GM12875 (cell line): Measurements from ENCODE around the gene WWP2.
"Not testable (repeated sequence)": the region's sequence is repeated elsewhere in the genome, so short reads cannot be mapped to it uniquely, and the experiment has no call there.

Source experiments
- H3K4me3 ChIP-seq: one replicate; pipeline ENCODE4 v1.5.1; 2011; ENCODE audit warnings: low read depth, low read length, control low read depth
- CTCF ChIP-seq: IDR thresholded peaks from 2 replicates; pipeline ENCODE4 v1.5.1; 2011; ENCODE audit warnings: low read depth, mild to moderate bottlenecking, control low read depth, inconsistent platforms, low read length, moderate library complexity, borderline replicate concordance; ENCODE audit not compliant: insufficient read depth

WWP2 gene

GRCh38 chr16:69798466-69798865 lies 36.3 kb downstream of the WWP2 start:
- no peak for TF ChIP-seq CTCF
- H3K4me3 ChIP-seq, result no peak overlapping the region

DNA sequence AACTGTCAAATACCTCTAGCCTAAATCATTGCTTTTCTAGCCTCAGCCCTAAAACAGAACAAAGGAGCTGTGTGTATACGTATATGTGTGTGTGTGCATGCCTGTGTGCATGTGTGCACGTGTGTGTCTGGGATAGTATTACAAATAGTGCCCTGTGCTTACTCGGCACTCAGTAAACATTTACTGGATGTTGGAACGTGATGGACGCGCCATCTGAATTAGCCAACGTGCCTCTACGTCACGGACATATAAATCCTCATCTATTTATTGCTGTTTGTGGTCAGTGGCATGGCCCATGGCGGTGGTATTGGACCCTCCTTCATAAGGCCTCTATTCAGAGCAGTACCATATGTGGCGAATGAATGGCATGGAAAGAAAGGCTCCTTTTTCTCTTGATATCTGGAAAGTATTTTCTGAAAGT lies 37.5 kb downstream of the WWP2 start:
- TF ChIP-seq CTCF, result no peak
- no peak overlapping the region for H3K4me3 ChIP-seq

GRCh38 chr16:69804297-69804696 lies 42.2 kb downstream of the WWP2 start:
- no peak for TF ChIP-seq CTCF
- H3K4me3 ChIP-seq, result no peak overlapping the region

- not testable (repeated sequence) for H3K4me3 ChIP-seq
These were observed 44.6 kb downstream of the WWP2 start for GRCh38 chr16:69806776-69807175.

DNA sequence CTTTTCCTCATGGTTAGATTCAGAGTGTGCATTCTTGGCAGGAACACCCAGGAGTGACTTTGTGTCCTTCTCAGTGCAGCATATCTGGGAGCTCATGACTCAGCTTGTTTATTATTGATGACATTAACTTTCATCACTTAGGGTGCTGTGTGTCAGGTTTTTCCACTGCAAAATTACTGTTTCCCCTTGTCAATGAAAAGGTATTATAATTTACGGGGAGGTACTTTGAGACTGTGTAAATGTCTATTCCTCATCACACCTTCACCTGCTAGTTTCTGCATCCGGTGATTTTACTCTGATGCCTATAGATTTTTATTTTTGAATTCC lies 50.5 kb downstream of the WWP2 start:
- no peak overlapping the region for H3K4me3 ChIP-seq
- no peak for TF ChIP-seq CTCF

DNA sequence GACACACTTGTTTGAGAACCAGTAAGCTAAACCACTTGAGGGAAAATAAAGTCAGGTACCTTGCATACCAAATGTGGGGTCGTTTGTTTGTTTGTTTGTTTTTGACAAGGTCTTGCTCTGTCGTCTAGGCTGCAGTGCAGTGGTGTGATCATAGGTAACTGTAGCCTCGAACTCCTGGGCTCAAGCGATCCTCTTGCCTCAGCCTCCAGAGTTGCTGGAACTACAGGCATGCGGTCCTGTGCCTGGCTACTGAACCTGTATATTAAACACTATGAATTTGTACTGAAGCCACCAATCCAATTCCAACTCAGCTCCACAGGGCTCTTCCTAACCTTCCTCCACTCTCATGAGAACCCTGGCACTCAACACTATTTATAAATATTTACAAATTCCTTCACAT lies 51.9 kb downstream of the WWP2 start:
- no peak for TF ChIP-seq CTCF
- no peak overlapping the region for H3K4me3 ChIP-seq

GRCh38 chr16:69814561-69814960 lies 52.4 kb downstream of the WWP2 start:
- no peak overlapping the region for H3K4me3 ChIP-seq
- TF ChIP-seq CTCF, result no peak

DNA sequence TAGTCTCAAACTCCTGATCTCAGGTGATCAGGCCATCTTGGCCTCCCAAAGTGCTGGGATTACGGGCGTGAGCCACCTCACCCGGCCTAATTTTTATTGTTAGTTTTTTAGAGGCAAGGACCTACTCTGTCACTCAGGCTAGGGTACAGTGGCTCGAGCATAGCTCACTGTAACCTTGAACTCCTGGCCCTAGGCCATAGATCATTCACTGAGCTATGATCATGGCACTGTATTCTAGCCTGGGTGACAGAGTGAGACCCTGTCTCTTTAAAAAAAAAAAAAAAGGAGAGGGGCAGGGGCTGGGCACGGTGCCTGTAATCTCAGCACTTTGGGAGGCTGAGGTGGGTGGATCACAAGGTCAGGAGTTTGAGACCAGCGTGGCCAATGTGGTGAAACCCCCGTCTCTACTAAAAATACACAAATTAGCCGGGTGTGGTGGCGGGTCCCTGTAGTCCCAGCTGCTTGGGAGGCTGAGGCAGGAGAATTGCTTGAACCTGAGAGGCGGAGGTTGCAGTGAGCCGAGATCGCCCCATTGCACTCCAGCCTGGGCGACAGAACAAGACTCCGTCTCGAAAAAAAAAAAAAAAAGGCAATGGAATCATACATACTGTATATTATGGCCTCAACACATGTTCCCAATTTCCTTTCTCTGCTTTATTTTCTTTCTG lies 53.2 kb downstream of the WWP2 start:
- H3K4me3 ChIP-seq, result not testable (repeated sequence)
